ENCODE data around the gene SQOR.

DNA sequence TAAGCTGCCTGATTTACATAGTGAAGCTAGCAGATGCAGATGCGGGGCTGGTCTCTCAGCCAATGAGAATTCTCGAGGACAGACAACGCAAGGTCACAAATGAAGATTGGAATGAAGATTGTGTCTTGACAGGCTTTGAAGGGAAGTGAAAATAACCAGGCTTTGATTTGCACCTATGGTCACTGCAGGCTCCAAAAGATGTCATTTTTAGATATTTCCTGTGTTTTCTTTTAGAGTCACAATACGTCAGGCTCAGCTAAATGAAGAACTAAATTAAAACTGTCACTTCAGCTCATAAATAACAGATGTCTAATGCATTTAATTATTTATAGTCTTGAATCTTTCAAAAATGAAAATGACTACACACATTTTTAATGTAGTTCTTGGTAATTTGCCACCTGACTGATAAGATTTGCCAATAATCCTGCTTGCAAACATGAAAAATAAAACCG is 99.5 kb downstream of the SQOR start:
- TF ChIP-seq, protein P1, sequence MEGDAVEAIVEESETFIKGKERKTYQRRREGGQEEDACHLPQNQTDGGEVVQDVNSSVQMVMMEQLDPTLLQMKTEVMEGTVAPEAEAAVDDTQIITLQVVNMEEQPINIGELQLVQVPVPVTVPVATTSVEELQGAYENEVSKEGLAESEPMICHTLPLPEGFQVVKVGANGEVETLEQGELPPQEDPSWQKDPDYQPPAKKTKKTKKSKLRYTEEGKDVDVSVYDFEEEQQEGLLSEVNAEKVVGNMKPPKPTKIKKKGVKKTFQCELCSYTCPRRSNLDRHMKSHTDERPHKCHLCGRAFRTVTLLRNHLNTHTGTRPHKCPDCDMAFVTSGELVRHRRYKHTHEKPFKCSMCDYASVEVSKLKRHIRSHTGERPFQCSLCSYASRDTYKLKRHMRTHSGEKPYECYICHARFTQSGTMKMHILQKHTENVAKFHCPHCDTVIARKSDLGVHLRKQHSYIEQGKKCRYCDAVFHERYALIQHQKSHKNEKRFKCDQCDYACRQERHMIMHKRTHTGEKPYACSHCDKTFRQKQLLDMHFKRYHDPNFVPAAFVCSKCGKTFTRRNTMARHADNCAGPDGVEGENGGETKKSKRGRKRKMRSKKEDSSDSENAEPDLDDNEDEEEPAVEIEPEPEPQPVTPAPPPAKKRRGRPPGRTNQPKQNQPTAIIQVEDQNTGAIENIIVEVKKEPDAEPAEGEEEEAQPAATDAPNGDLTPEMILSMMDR (conservative IDR thresholded peaks at IDR 0.05 in 1 of 2, IDR thresholded peaks at IDR 0.05 in 1 of 2; ENCODE audit: extremely low read depth in 1 of 2, insufficient read depth in 1 of 2, low read depth in 1 of 2, low read length in 2 of 2), result no peak
- TF ChIP-seq EZH2 (IDR thresholded peaks at IDR 0.05; ENCODE audit: borderline replicate concordance, low read length), result no peak
